ENCODE measurements around the gene PURB.
"Not testable (repeated sequence)": the region's sequence is repeated elsewhere in the genome, so short reads cannot be mapped to it uniquely, and the experiment has no call there.

PURB gene

GRCh38 chr7:44885394-44886317, at the start of gene PURB:
Gene PURB, minus strand, starts transcription at chr7:44885530. Its CDS starts 182 bp downstream, at chr7:44885348.
- peak; percentile 96 for DNase-seq

- DNase-seq: no peak
Measured at GRCh38 chr7:44935016-44935415, 49.7 kb upstream of the PURB start.

DNA sequence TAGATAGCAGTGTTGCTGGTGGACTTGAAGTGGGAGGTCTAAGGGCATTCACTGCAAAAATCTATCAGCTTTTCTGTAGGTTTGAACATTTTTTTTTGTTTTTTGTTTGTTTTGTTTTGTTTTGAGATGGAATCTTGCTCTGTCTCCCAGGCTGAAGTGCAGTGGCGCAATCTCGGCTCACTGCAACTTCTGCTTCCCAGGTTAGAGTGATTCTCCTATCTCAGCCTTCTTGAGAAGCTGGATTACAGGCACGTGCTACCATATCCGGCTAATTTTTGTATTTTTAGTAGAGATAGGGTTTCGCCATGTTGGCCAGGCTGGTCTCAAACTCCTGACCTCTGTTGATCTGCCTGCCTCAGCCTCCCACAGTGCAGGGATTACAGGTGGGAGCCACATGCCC, 49.2 kb upstream of the PURB start:
- not testable (repeated sequence) for DNase-seq

DNA sequence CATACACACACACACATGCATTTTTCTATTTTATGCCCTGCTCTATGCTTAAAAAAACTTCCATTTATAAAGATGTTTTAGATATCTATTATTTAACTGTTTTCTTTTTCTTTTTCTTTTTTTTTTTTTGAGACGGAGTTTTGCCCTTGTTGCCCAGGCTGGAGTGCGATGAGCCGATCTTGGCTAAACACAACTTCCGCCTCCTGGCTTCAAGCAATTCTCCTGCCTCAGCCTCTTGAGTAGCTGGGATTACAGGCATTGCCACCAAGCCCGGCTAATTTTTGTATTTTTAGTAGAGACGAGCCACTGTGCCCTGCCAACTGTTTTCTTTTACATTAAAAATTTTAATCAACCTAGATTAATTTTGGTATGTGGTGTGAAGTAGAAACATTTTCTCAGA, 45.6 kb upstream of the PURB start:
- DNase-seq: no peak

DNA sequence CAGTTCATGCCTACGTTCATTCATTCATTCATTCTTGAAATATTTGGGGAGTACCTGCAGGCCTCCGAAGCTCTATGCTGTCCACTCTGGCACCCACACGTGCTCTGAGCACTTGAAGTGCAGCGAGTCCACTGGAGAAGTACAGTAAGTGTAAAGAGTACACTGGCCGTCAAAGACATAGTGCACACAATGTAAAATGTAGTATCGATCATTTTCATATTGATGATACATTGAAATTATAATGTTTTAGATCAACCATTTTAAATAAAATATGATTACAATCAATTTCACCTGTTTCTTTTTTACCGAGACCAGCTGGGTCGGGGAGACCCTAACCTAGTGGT, 37.0 kb upstream of the PURB start:
- no peak for DNase-seq

- DNase-seq: peak; percentile 91
Measured at GRCh38 chr7:44921607-44922350, 36.4 kb upstream of the PURB start.

DNA sequence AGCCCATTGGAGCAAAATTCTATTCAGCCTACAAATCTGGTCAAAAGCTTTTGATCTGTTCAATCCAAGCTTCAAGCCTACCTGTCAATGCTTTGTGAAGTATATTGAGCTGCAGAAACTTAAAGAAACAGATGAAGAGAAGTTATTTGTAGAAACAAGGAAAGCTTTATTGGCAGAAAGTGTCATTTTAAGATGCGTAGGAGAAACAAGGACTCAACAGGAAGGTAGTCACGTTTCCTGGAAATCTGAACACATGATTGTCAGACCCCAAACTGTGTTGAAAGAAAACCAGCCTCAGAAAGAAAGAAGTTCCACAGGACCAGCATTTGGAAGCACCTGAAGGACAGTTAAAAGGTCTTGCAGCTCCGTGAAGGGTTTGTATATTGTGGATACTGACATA, 34.8 kb upstream of the PURB start:
- no peak for DNase-seq

- no peak for DNase-seq
Measured at GRCh38 chr7:44918029-44918428, 32.7 kb upstream of the PURB start.

DNA sequence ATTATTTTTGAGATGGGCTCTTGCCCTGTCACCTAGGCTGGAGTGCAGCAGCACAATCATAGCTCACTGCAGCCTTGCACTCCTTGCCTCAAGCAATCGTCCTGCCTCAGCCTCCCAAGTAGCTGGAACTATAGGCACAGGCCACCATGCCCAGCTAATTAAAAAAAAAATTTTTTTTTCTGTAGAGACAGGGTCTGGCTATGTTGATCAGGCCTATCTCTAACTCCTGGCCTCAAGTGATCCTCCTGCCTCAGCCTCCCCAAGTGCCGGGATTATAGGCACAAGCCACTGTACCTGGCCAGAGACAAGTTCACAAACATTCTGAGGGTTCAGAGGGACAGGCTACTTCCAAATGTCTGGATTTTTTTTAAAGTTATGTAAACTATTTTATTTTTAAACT, 32.1 kb upstream of the PURB start:
- DNase-seq: no peak

DNA sequence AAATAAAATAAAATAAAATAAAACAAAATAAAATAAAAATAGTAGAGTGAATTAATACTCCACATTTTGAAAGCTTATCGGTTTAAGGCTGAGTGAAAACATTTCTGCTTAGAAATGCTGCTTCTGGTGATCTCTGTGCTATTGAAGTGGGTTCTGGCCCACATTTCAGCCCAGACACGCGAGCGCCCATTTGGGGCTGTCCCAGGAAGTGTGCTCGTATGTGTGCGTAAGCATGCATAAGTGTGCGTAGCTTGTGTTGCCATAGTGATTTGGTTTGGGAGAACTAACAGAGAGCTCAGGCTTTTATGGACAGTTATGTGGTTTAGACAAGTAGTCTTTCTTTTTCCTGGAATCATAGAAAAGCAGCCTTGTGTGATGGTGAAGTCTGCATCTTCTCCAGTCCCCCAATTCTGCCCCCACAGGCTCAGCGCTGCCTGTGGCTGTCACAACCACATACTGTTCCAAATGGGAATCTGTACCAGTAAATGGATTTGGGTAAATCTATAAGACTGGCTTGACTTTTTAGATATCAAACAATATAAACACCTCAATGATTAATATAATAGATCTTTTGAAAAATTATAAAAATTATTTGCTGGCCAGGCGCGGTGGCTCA, 29.8 kb upstream of the PURB start:
- peak; percentile 50 for DNase-seq

DNA sequence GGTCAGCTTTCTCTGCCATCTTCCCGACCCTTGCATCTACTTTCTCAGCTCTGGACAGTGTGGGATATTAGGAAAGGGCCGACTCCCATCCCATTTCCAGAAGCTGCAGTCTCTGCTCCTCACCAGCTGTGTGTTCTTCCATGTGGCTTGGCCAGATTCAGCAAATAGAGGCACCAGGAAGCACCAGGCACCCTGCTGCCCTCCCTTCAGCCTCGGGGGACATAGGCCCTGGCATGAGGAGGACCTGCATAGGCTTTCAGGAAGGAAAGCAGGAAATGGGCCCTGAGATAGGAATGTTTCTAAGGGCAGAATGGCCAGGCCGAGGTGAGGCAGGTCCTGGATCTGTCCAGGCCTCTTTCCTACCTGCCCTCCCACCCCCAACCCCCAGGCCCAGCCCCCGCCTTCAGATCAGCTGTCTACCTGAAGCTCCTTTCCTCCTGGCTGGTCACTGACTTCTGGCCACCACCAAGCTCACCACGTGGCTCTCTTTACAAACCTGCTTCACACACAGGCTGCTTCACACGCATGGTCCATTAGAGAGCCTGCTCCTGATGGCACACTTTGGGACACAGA, 27.5 kb upstream of the PURB start:
- no peak for DNase-seq

DNA sequence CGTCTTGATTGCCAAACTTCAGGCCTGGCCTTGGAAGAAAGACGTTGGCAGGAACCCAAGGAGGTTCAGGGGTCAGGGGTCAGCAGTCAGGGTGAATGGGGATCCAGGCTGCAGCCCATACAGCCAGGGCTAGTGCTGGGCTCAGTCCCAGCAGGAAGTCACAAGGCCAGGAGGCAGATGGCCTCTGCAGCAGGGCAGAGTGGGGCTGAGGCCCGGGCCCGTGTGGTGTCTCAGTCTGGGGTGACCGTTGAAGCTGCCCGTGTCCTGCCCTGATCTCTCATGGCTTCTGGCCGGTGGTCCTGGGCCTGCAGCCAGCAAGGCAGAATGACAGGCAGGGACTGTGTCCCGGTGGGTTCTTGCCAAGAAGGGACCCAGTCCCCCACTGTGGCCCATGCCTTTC, 26.6 kb upstream of the PURB start:
- no peak for DNase-seq

DNA sequence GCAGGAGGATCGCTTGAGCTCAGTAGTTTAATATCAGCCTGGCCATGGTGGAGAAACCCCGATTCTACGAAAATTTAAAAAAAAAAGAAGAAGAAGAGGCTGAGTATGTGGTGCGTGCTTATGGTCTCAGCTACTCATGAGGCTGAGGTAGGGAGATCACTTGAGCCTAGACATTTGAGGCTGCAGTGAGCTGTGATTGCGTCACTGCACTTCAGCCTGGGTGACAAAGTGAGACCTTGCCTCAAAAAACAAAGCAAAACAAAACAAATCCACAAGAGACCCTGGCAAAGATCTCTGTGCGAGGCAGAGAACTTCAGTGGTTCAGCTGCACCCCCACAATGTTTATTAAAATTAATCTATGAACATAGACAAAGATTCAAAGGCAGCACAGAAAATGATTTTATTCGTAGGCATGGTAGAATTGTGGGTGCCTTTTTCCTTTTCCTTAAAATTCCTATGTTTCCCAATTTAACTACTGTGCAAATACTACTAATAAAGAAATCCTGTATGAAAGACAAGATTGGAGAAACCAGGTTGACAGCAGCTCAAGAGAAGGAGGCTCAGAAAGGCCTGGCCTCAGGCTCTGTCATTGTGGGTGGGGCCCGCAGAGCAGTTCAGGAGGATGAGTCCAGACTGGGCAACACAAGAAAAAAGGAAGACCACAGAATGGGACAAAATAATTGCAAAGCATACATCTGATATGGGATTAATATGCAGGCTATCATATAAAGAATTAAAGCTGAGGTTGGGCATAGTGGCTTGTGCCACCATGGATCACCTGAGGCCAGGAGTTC, 24.5 kb upstream of the PURB start:
- no peak for DNase-seq

DNA sequence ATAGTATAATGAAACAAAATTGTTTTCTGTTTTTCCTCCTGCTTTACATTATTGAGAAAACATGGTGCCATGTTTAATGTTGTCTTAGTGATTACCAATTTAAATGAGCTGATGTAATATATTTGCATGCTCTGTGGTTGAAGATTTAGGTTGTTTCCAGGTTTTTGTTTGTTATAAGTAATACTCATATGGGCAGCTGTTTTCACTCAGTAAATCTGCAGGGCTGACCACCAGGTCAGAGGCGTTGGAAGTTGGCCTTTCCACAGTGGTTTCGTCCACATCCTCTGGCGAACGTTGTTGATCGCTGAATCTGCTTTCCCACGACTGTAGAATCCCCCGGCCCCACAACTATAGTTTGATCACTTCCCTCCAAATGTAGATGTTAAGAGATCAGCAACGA, 21.6 kb upstream of the PURB start:
- no peak for DNase-seq

GRCh38 chr7:44905002-44905635, 19.8 kb upstream of the PURB start:
- DNase-seq: no peak

DNA sequence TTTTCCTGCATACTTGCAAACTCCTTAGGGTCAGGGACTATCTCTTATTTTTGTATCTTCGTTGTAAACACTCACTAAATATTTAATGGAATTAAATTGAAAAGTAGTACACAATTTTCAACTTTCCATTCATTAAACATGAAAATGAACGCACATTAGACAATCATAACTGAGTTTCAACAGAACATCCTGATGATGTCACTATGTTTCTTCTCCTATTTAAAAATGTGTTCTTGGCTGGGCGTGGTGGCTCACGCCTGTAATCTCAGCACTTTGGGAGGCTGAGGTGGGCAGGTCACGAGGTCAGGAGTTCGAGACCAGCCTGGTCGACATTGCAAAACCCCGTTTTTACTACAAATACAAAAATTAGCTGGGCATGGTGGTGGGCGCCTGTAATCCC, 14.1 kb upstream of the PURB start:
- no peak for DNase-seq

GRCh38 chr7:44898039-44898438, 12.7 kb upstream of the PURB start:
- no peak for DNase-seq

- DNase-seq: no peak
Measured at GRCh38 chr7:44897309-44897708, 12.0 kb upstream of the PURB start.

GRCh38 chr7:44894888-44895580, 9.7 kb upstream of the PURB start:
- no peak for DNase-seq

- no peak for DNase-seq
Measured at GRCh38 chr7:44893710-44894234, 8.4 kb upstream of the PURB start.

DNA sequence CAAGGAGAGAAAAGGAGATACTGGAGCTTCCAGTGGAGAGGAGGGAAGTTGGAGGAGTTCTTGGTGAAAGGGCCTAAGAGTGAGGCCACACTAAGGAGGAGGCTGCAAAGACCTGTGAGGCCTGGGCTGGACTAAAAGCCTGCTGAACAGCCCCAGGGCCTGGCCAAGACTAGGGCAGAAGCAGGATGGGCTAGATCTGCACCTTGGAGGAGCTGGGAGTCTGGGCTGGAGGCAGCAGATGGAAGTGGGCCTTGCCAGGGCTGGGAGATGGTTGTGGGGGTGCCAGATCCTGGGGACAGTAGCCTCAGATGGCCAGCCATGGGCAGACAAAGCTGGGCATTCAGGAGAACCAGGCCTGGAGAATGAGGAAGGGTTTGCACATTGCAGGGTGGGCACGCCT, 6.5 kb upstream of the PURB start:
- no peak for DNase-seq
